ENCODE data around the gene PADI4. TPM values are rescaled to one million over a fixed set of nuclear protein-coding genes. Genes with fewer than 3 reads are reported as not detected.

The PADI4 gene
- total RNA-seq, 1 experiment from 2014 or later: not detected

GRCh38 chr1:17333081-17333480, 25.1 kb downstream of the PADI4 start:
- Histone ChIP-seq H3K4me3 (ENCODE audit: low read depth in 2 of 2, low read length in 2 of 2) (no peak overlapping the region), H3K4me1 (ENCODE audit: control insufficient read depth, insufficient read depth, low read length) (peaks cover 7% of the 10 kb centered on the region; the same call in 1 of the 2 replicates), H3K27me3 (ENCODE audit: control insufficient read depth, insufficient read depth, low read length) (no peaks in the 10 kb centered on the region), H3K36me3 (ENCODE audit: control insufficient read depth, insufficient read depth, low read length) (no peaks in the 10 kb centered on the region), H3K27ac (ENCODE audit: low read length) (no peak overlapping the region; the same call in 1 of the 2 replicates), H3K9me3 (ENCODE audit: control insufficient read depth, insufficient read depth, low read depth, low read length) (0 out of 2 replicates have a peak, but pooled peaks cover 3% of the 10 kb centered on the region)
- TF ChIP-seq POLR2AphosphoS5 (IDR thresholded peaks at IDR 0.05; ENCODE audit: low read depth, low read length) (no peak), SIN3A (IDR thresholded peaks at IDR 0.05; ENCODE audit: borderline replicate concordance, insufficient read depth, low read depth, low read length) (no peak), CTCF (IDR thresholded peaks at IDR 0.05) (no peak), REST (IDR thresholded peaks at IDR 0.05; ENCODE audit: insufficient read depth in 1 of 2, low read depth in 2 of 2, low read length in 1 of 2) (no peak), TCF7L2 (IDR thresholded peaks at IDR 0.05; ENCODE audit: low read depth, low read length) (no peak)
- ChIA-PET CTCF (interaction anchor here (0.5 to 1.1 kb wide), 2 partner anchors 43 to 144 kb away, joined by 3 to 7 read pairs; no protein-coding TSS in a partner anchor), POLR2A (no interaction called here)
- ATAC-seq (no peak), DNase-seq (ENCODE audit: low read depth, low spot score) (no peak)
- intact Hi-C loops (cut with micrococcal nuclease; ENCODE audit: unreplicated experiment) (no loop called here), in situ Hi-C loops (cut with HindIII; ENCODE audit: low pct_unique_long_range_greater_than_20kb, low sequenced_read_pairs) (no loop called here)
- BruUV-seq (replicated peaks): no TSS peak

GRCh38 chr1:17335821-17336710, 28.1 kb downstream of the PADI4 start:
- Histone ChIP-seq H3K4me1 (ENCODE audit: control insufficient read depth, insufficient read depth, low read length) (peaks cover 9% of the 10 kb centered on the region; the same call in 1 of the 2 replicates), H3K9me3 (ENCODE audit: control insufficient read depth, insufficient read depth, low read depth, low read length) (no peaks in the 10 kb centered on the region), H3K27me3 (ENCODE audit: control insufficient read depth, insufficient read depth, low read length) (no peaks in the 10 kb centered on the region), H3K36me3 (ENCODE audit: control insufficient read depth, insufficient read depth, low read length) (no peaks in the 10 kb centered on the region), H3K27ac (ENCODE audit: low read length) (no peak overlapping the region; the same call in 1 of the 2 replicates), H3K4me3 (ENCODE audit: low read depth in 2 of 2, low read length in 2 of 2) (peak overlapping the region in 1 of 2 experiments; percentile 18; a peak in 1 of 4 replicates)
- intact Hi-C loops (cut with micrococcal nuclease; ENCODE audit: unreplicated experiment) (loop anchor here (2.0 to 5.0 kb wide), 3 partner anchors 97 to 279 kb away; no protein-coding TSS in a partner anchor), in situ Hi-C loops (cut with HindIII; ENCODE audit: low pct_unique_long_range_greater_than_20kb, low sequenced_read_pairs) (no loop called here)
- peak; percentile 96 for ATAC-seq
- peak; percentile 39 for DNase-seq (ENCODE audit: low read depth, low spot score)
- BruUV-seq (replicated peaks): no TSS peak
- CTCF ChIA-PET: interaction anchor here (0.5 to 1.7 kb wide), 4 partner anchors 22 to 94 kb away, joined by 3 to 10 read pairs (median 4); no protein-coding TSS in a partner anchor
- TF ChIP-seq CTCF (IDR thresholded peaks at IDR 0.05): peak; percentile 97
- TF ChIP-seq REST (IDR thresholded peaks at IDR 0.05; ENCODE audit: insufficient read depth in 1 of 2, low read depth in 2 of 2, low read length in 1 of 2): no peak
- POLR2A ChIA-PET: no interaction called here

Measured in Panc1 (cell line).